ENCODE data around the gene PRPF40A.

DNA sequence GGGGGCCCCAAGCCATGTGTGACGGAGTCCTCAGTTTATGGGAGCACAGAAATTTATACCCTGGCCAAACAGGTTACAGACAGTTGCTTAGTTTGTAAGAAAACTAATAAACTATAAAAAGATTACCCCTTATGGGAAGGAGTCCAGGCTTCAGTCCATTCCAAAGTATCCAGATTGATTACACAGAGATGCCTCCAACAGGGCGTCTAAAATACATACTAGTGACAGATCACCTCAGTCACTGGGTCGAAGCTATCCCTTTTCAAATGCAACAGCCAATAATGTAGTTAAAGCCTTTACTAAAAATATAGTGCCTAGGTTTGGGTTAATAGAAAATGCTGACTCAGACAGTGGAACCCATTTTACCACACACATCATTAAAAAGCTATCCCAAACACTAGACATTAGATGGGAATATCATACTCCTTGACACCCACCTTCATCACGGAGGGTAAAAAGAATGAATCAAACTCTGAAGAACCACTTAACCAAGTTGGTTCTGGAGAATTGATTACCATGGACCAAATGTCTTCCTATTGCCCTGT lies 10.7 kb downstream of the PRPF40A start:
- TF ChIP-seq GLIS3 (CRISPR knock-in tag; IDR thresholded peaks at IDR 0.05) (no peak), CSDC2 (CRISPR knock-in tag; IDR thresholded peaks at IDR 0.05) (no peak), ZNF565 (CRISPR knock-in tag; conservative IDR thresholded peaks at IDR 0.05; ENCODE audit: low read depth) (no peak), ESRRG (CRISPR knock-in tag; IDR thresholded peaks at IDR 0.05) (no peak), OSR1 (CRISPR knock-in tag; IDR thresholded peaks at IDR 0.05) (no peak), ISL1 (CRISPR knock-in tag; IDR thresholded peaks at IDR 0.05) (no peak), ZFP30 (CRISPR knock-in tag; IDR thresholded peaks at IDR 0.05) (no peak), TCF4 (CRISPR knock-in tag; IDR thresholded peaks at IDR 0.05; ENCODE audit: borderline replicate concordance) (no peak)
- TF ChIP-seq, protein P1, sequence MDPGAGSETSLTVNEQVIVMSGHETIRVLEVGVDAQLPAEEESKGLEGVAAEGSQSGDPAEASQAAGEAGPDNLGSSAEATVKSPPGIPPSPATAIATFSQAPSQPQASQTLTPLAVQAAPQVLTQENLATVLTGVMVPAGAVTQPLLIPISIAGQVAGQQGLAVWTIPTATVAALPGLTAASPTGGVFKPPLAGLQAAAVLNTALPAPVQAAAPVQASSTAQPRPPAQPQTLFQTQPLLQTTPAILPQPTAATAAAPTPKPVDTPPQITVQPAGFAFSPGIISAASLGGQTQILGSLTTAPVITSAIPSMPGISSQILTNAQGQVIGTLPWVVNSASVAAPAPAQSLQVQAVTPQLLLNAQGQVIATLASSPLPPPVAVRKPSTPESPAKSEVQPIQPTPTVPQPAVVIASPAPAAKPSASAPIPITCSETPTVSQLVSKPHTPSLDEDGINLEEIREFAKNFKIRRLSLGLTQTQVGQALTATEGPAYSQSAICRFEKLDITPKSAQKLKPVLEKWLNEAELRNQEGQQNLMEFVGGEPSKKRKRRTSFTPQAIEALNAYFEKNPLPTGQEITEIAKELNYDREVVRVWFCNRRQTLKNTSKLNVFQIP (CRISPR knock-in tag; IDR thresholded peaks at IDR 0.05; ENCODE audit: borderline replicate concordance, low read depth): no peak
- TF ChIP-seq, protein P2, sequence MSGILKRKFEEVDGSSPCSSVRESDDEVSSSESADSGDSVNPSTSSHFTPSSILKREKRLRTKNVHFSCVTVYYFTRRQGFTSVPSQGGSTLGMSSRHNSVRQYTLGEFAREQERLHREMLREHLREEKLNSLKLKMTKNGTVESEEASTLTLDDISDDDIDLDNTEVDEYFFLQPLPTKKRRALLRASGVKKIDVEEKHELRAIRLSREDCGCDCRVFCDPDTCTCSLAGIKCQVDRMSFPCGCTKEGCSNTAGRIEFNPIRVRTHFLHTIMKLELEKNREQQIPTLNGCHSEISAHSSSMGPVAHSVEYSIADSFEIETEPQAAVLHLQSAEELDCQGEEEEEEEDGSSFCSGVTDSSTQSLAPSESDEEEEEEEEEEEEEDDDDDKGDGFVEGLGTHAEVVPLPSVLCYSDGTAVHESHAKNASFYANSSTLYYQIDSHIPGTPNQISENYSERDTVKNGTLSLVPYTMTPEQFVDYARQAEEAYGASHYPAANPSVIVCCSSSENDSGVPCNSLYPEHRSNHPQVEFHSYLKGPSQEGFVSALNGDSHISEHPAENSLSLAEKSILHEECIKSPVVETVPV (CRISPR knock-in tag; IDR thresholded peaks at IDR 0.05): no peak
- TF ChIP-seq, protein P3, sequence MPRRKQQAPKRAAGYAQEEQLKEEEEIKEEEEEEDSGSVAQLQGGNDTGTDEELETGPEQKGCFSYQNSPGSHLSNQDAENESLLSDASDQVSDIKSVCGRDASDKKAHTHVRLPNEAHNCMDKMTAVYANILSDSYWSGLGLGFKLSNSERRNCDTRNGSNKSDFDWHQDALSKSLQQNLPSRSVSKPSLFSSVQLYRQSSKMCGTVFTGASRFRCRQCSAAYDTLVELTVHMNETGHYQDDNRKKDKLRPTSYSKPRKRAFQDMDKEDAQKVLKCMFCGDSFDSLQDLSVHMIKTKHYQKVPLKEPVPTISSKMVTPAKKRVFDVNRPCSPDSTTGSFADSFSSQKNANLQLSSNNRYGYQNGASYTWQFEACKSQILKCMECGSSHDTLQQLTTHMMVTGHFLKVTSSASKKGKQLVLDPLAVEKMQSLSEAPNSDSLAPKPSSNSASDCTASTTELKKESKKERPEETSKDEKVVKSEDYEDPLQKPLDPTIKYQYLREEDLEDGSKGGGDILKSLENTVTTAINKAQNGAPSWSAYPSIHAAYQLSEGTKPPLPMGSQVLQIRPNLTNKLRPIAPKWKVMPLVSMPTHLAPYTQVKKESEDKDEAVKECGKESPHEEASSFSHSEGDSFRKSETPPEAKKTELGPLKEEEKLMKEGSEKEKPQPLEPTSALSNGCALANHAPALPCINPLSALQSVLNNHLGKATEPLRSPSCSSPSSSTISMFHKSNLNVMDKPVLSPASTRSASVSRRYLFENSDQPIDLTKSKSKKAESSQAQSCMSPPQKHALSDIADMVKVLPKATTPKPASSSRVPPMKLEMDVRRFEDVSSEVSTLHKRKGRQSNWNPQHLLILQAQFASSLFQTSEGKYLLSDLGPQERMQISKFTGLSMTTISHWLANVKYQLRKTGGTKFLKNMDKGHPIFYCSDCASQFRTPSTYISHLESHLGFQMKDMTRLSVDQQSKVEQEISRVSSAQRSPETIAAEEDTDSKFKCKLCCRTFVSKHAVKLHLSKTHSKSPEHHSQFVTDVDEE (CRISPR knock-in tag; IDR thresholded peaks at IDR 0.05): no peak
- TF ChIP-seq, protein P4, sequence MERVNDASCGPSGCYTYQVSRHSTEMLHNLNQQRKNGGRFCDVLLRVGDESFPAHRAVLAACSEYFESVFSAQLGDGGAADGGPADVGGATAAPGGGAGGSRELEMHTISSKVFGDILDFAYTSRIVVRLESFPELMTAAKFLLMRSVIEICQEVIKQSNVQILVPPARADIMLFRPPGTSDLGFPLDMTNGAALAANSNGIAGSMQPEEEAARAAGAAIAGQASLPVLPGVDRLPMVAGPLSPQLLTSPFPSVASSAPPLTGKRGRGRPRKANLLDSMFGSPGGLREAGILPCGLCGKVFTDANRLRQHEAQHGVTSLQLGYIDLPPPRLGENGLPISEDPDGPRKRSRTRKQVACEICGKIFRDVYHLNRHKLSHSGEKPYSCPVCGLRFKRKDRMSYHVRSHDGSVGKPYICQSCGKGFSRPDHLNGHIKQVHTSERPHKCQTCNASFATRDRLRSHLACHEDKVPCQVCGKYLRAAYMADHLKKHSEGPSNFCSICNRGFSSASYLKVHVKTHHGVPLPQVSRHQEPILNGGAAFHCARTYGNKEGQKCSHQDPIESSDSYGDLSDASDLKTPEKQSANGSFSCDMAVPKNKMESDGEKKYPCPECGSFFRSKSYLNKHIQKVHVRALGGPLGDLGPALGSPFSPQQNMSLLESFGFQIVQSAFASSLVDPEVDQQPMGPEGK (CRISPR knock-in tag; IDR thresholded peaks at IDR 0.05; ENCODE audit: borderline replicate concordance): no peak
- TF ChIP-seq, protein P5, sequence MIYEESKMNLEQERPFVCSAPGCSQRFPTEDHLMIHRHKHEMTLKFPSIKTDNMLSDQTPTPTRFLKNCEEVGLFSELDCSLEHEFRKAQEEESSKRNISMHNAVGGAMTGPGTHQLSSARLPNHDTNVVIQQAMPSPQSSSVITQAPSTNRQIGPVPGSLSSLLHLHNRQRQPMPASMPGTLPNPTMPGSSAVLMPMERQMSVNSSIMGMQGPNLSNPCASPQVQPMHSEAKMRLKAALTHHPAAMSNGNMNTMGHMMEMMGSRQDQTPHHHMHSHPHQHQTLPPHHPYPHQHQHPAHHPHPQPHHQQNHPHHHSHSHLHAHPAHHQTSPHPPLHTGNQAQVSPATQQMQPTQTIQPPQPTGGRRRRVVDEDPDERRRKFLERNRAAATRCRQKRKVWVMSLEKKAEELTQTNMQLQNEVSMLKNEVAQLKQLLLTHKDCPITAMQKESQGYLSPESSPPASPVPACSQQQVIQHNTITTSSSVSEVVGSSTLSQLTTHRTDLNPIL (CRISPR knock-in tag; IDR thresholded peaks at IDR 0.05; ENCODE audit: low read depth): no peak
